Loucy (cell line): ENCODE measurements around the gene STPG4.
"Not testable (repeated sequence)": the region's sequence is repeated elsewhere in the genome, so short reads cannot be mapped to it uniquely, and the experiment has no call there.

ENCODE experiments used
- H2AFZ ChIP-seq: fragments of 200-600 bp; sonication (generic); 2 replicates; pipeline ENCODE4 v1.6.0; 2016; ENCODE audit warnings: antibody characterized with exemption, mild to moderate bottlenecking, low read length, moderate library complexity
- H3F3A ChIP-seq: fragments of 200-600 bp; 2 replicates; pipeline ENCODE4 v1.6.0; 2016; ENCODE audit warnings: antibody characterized with exemption, low read depth, mild to moderate bottlenecking
- H3K27me3 ChIP-seq: fragments of 200-600 bp; sonication (generic); 2 replicates; pipeline ENCODE4 v1.6.1; 2014; ENCODE audit warnings: low read length, mild to moderate bottlenecking; ENCODE audit not compliant: insufficient read depth, poor library complexity, severe bottlenecking
- H3K36me3 ChIP-seq: fragments of 200-600 bp; sonication (generic); 2 replicates; pipeline ENCODE4 v1.6.1; 2016; ENCODE audit warnings: low read length; ENCODE audit not compliant: insufficient read depth
- H3K4me1 ChIP-seq: fragments of 200-600 bp; sonication (generic); 2 replicates; pipeline ENCODE4 v1.5.1; 2014; ENCODE audit warnings: low read length, mild to moderate bottlenecking; ENCODE audit not compliant: insufficient read depth, poor library complexity, severe bottlenecking
- H3K4me2 ChIP-seq: fragments of 200-600 bp; sonication (generic); 2 replicates; pipeline ENCODE4 v1.6.0; 2014; ENCODE audit warnings: antibody characterized with exemption, low read length, low read depth, mild to moderate bottlenecking; ENCODE audit not compliant: poor library complexity, severe bottlenecking
- H3K4me3 ChIP-seq: fragments of 200-600 bp; sonication (generic); 2 replicates; pipeline ENCODE4 v1.5.1; 2014; ENCODE audit warnings: low read length, mild to moderate bottlenecking, mixed read lengths; ENCODE audit not compliant: poor library complexity, severe bottlenecking
- H3K79me2 ChIP-seq: fragments of 200-600 bp; sonication (generic); 2 replicates; pipeline ENCODE4 v1.6.1; 2014; ENCODE audit warnings: low read length; ENCODE audit not compliant: insufficient read depth
- H3K9ac ChIP-seq: fragments of 200-600 bp; sonication (generic); 2 replicates; pipeline ENCODE4 v1.6.0; 2014; ENCODE audit warnings: mild to moderate bottlenecking, low read depth, low read length, moderate library complexity; ENCODE audit not compliant: poor library complexity, severe bottlenecking
- H3K9me2 ChIP-seq: fragments of 200-600 bp; sonication (generic); replicated peaks from 2 replicates; pipeline ENCODE4 v1.6.1; 2016; ENCODE audit warnings: low read depth, low read length, mixed read lengths
- H3K9me3 ChIP-seq: fragments of 200-600 bp; sonication (generic); 2 replicates; pipeline ENCODE4 v1.6.1; 2014; ENCODE audit warnings: mild to moderate bottlenecking, antibody characterized with exemption, low read length, low read depth; ENCODE audit not compliant: insufficient read depth
- H4K20me1 ChIP-seq: fragments of 200-600 bp; sonication (generic); 2 replicates; pipeline ENCODE4 v1.6.0; 2014; ENCODE audit warnings: antibody characterized with exemption, low read length, mild to moderate bottlenecking; ENCODE audit not compliant: insufficient read depth, poor library complexity, severe bottlenecking
- CTCF ChIP-seq: fragments of 200-600 bp; sonication (generic); conservative IDR thresholded peaks from 2 replicates; pipeline ENCODE4 v1.5.1; 2014; ENCODE audit warnings: mild to moderate bottlenecking, antibody characterized with exemption, low read length
- EZH2phosphoT487 ChIP-seq: fragments of 200-600 bp; IDR thresholded peaks from 2 replicates; pipeline ENCODE4 v1.6.1; 2018; ENCODE audit warnings: antibody characterized with exemption, mild to moderate bottlenecking, moderate library complexity, borderline replicate concordance

The STPG4 gene

GRCh38 chr2:47187069-47187468, 32.0 kb upstream of the STPG4 start:
- Histone ChIP-seq H2AFZ (no peak overlapping the region), H3K4me1 (no peaks in the 10 kb centered on the region)

GRCh38 chr2:47186351-47186750, 31.2 kb upstream of the STPG4 start:
- H4K20me1 ChIP-seq = no peaks in the 10 kb centered on the region
- no peaks in the 10 kb centered on the region for H3K9me3 ChIP-seq
- no peaks in the 10 kb centered on the region for H3F3A ChIP-seq
- H3K9ac ChIP-seq = no peak overlapping the region
- H3K4me1 ChIP-seq = no peaks in the 10 kb centered on the region
- H3K4me3 ChIP-seq = no peak overlapping the region
- no peak overlapping the region for H2AFZ ChIP-seq
- H3K4me2 ChIP-seq = no peak overlapping the region
- no peaks in the 10 kb centered on the region for H3K27me3 ChIP-seq
- no peaks in the 10 kb centered on the region for H3K9me2 ChIP-seq
- no peaks in the 10 kb centered on the region for H3K79me2 ChIP-seq
- TF ChIP-seq EZH2phosphoT487 (no peak), CTCF (no peak)
- no peaks in the 10 kb centered on the region for H3K36me3 ChIP-seq

More at GRCh38 chr2:47187069-47187468, 32.0 kb upstream of the STPG4 start:
- Histone ChIP-seq H3K79me2 (no peaks in the 10 kb centered on the region), H3K4me3 (no peak overlapping the region), H3K4me2 (no peak overlapping the region), H3K9me3 (no peaks in the 10 kb centered on the region), H3K9me2 (no peaks in the 10 kb centered on the region), H3K36me3 (no peaks in the 10 kb centered on the region), H3K9ac (no peak overlapping the region), H3F3A (no peaks in the 10 kb centered on the region), H4K20me1 (no peaks in the 10 kb centered on the region), H3K27me3 (no peaks in the 10 kb centered on the region)
- TF ChIP-seq CTCF = no peak
- no peak for TF ChIP-seq EZH2phosphoT487

GRCh38 chr2:47185098-47185497, 30.0 kb upstream of the STPG4 start:
- not testable (repeated sequence) for H3K4me1 ChIP-seq, H3K36me3 ChIP-seq, H2AFZ ChIP-seq, H3K27me3 ChIP-seq, H3K9me3 ChIP-seq, H3K4me3 ChIP-seq, H3K9ac ChIP-seq, H3F3A ChIP-seq, H3K9me2 ChIP-seq, H3K4me2 ChIP-seq, H3K79me2 ChIP-seq, H4K20me1 ChIP-seq

- TF ChIP-seq EZH2phosphoT487 = no peak
- TF ChIP-seq CTCF = no peak
- H3K36me3 ChIP-seq = no peaks in the 10 kb centered on the region
- no peak overlapping the region for H3K4me3 ChIP-seq
These were observed 26.1 kb upstream of the STPG4 start for GRCh38 chr2:47181176-47181575.

More at GRCh38 chr2:47181176-47181575, 26.1 kb upstream of the STPG4 start:
- H4K20me1 ChIP-seq = no peaks in the 10 kb centered on the region
- H3K9me3 ChIP-seq = no peaks in the 10 kb centered on the region
- no peak overlapping the region for H3K9ac ChIP-seq
- peaks cover 24% of the 10 kb centered on the region for H3K4me1 ChIP-seq
- no peak overlapping the region for H3K4me2 ChIP-seq
- H2AFZ ChIP-seq = no peak overlapping the region
- H3F3A ChIP-seq = no peaks in the 10 kb centered on the region
- no peaks in the 10 kb centered on the region for H3K9me2 ChIP-seq
- H3K79me2 ChIP-seq = peaks cover 8% of the 10 kb centered on the region
- H3K27me3 ChIP-seq = peaks cover under 1% of the 10 kb centered on the region
